K562 (cell line): ENCODE data around the gene ITSN1. TPM values are rescaled to one million over a fixed set of nuclear protein-coding genes. Genes with fewer than 3 reads are reported as not detected.

Experiments used
- ATF7 ChIP-seq: fragments of 450-650 bp; IDR thresholded peaks from 2 replicates; pipeline ENCODE4 v1.7.1; 2014; ENCODE audit warnings: mild to moderate bottlenecking, moderate library complexity
- BCL6 ChIP-seq: fragments of 250-450 bp; sonication (Bioruptor Pico); IDR thresholded peaks from 2 replicates; pipeline ENCODE4 v1.4.0; 2020
- BRF1 ChIP-seq: IDR thresholded peaks from 3 replicates; pipeline ENCODE4 v1.6.1; 2011; ENCODE audit warnings: borderline replicate concordance, mild to moderate bottlenecking; ENCODE audit not compliant: insufficient read length; ENCODE audit errors: extremely low read depth
- CBFA2T2 ChIP-seq: fragments of 450-650 bp; conservative IDR thresholded peaks from 2 replicates; pipeline ENCODE4 v1.6.1; 2017; ENCODE audit warnings: mild to moderate bottlenecking
- ELF2 ChIP-seq: fragments of 250-450 bp; sonication (Bioruptor Pico); IDR thresholded peaks from 2 replicates; pipeline ENCODE4 v1.5.0; 2021; ENCODE audit warnings: mild to moderate bottlenecking
- EP300 ChIP-seq: IDR thresholded peaks from 2 replicates; pipeline ENCODE4 v1.6.1; 2012; ENCODE audit warnings: low read length, improper control_type of control experiment
- ETV1 ChIP-seq: fragments of 450-650 bp; conservative IDR thresholded peaks from 2 replicates; pipeline ENCODE4 v1.6.1; 2016; ENCODE audit warnings: missing genetic modification characterization, control low read depth, low read depth, missing compliant biosample characterization
- GATA2 ChIP-seq: sonication (generic); formaldehyde crosslinking; IDR thresholded peaks from 2 replicates; pipeline ENCODE4 v1.4.0; 2020; ENCODE audit warnings: mild to moderate bottlenecking, missing genetic modification reagents
- HOXB6 ChIP-seq: fragments of 250-450 bp; sonication (Bioruptor Pico); IDR thresholded peaks from 2 replicates; pipeline ENCODE4 v1.5.1; 2022; ENCODE audit warnings: mild to moderate bottlenecking, borderline replicate concordance
- IRF2 ChIP-seq: sonication (generic); formaldehyde crosslinking; IDR thresholded peaks from 2 replicates; pipeline ENCODE4 v1.8.1; 2022; ENCODE audit warnings: mild to moderate bottlenecking, missing genetic modification reagents
- NFIX ChIP-seq: fragments of 250-450 bp; sonication (Bioruptor Pico); IDR thresholded peaks from 2 replicates; pipeline ENCODE4 v1.4.0; 2020; ENCODE audit warnings: low read depth, mild to moderate bottlenecking, moderate library complexity
- NR2C2 ChIP-seq, 2 experiments: fragments of 200-800 bp in 1 of 2; sonication (Bioruptor generic) in 1 of 2; sonication (generic) in 1 of 2; formaldehyde crosslinking in 1 of 2; IDR thresholded peaks; 2 replicates each; pipeline versions ENCODE4 v1.6.1 to v1.8.0; 2016 to 2022; ENCODE audit warnings: mild to moderate bottlenecking in 1 of 2, missing compliant biosample characterization in 1 of 2, missing genetic modification characterization in 1 of 2, missing genetic modification reagents in 1 of 2
- NR4A1 ChIP-seq, 2 experiments: fragments of 250-450 bp in 1 of 2; fragments of 450-650 bp in 1 of 2; sonication (Bioruptor Pico) in 1 of 2; IDR thresholded peaks; 2 replicates each; pipeline versions ENCODE4 v1.4.0 to v1.6.1; 2016 to 2020; ENCODE audit warnings: mild to moderate bottlenecking in 2 of 2, missing compliant biosample characterization in 1 of 2, missing genetic modification characterization in 1 of 2, moderate library complexity in 1 of 2
- PCBP2 ChIP-seq: fragments of 200-400 bp; formaldehyde crosslinking; IDR thresholded peaks from 2 replicates; pipeline ENCODE4 v1.6.1; 2018; ENCODE audit warnings: low read length, low read depth, mild to moderate bottlenecking, moderate library complexity; ENCODE audit not compliant: poor library complexity, severe bottlenecking
- POLR2AphosphoS2 ChIP-seq: IDR thresholded peaks from 2 replicates; pipeline ENCODE4 v1.6.1; 2012; ENCODE audit warnings: low read length, improper control_type of control experiment
- SAFB ChIP-seq: fragments of 200-400 bp; formaldehyde crosslinking; IDR thresholded peaks from 2 replicates; pipeline ENCODE4 v1.6.1; 2017; ENCODE audit warnings: low read depth, low read length, borderline replicate concordance
- TAF1 ChIP-seq: IDR thresholded peaks from 2 replicates; pipeline ENCODE4 v1.6.1; 2011; ENCODE audit warnings: mild to moderate bottlenecking, low read length, moderate library complexity; ENCODE audit not compliant: insufficient read depth, control insufficient read depth, severe bottlenecking; ENCODE audit errors: extremely low read depth
- TAL1 ChIP-seq: fragments of 450-650 bp; IDR thresholded peaks from 2 replicates; pipeline ENCODE4 v1.6.1; 2016; ENCODE audit warnings: mild to moderate bottlenecking
- ZNF184 ChIP-seq: sonication (generic); formaldehyde crosslinking; IDR thresholded peaks from 2 replicates; pipeline ENCODE4 v1.5.0; 2020; ENCODE audit warnings: missing genetic modification reagents
- ZNF324 ChIP-seq: fragments of 250-450 bp; sonication (Bioruptor Pico); IDR thresholded peaks from 2 replicates; pipeline ENCODE4 v1.4.0; 2020; ENCODE audit warnings: mild to moderate bottlenecking
- ZNF507 ChIP-seq: conservative IDR thresholded peaks from 2 replicates; pipeline ENCODE4 v1.6.1; 2017; ENCODE audit warnings: missing genetic modification characterization, missing compliant biosample characterization
- polyA plus RNA-seq, 8 experiments: library from polyadenylated mRNA; depleted of rRNA in 4 of 8; stranded (reverse) in 5 of 8; unstranded in 3 of 8; fragments of >200 nt; fragmentation: Nextera tagmentation in 2 of 8; fragmentation: Illumina TruSeq in 1 of 8; extraction: Ambion mirVana in 2 of 8; extraction: Trizol in 1 of 8; gene quantifications; 2 replicates each; pipeline versions ENCODE4 v1.2.1 to v1.2.3, GENCODE V29; 2011 to 2014; ENCODE audit warnings: inconsistent platforms in 1 of 8, missing spikeins in 1 of 8
- total RNA-seq, 7 experiments: library from RNA; depleted of rRNA in 6 of 7; stranded (reverse); fragments of >200 nt in 6 of 7; fragmentation: Illumina TruSeq in 2 of 7; extraction: Trizol in 2 of 7; gene quantifications; 2 replicates each; pipeline versions ENCODE4 v1.2.1 to v1.2.3, GENCODE V29; 2011 to 2021; ENCODE audit warnings: low replicate concordance in 1 of 7
- TF ChIP-seq, protein P1 (sequence below): fragments of 450-650 bp; IDR thresholded peaks from 2 replicates; pipeline ENCODE4 v1.6.1; 2017; ENCODE audit warnings: antibody characterized with exemption, mild to moderate bottlenecking
- TF ChIP-seq, protein P2 (sequence below): sonication (generic); formaldehyde crosslinking; IDR thresholded peaks from 2 replicates; pipeline ENCODE4 v1.8.1; 2023; ENCODE audit warnings: mild to moderate bottlenecking, missing genetic modification reagents

ITSN1 gene
- total and polyA plus RNA-seq, 9 of the 15 experiments (the other 6 are each of a cell fraction or from before 2014, with no cell fraction given) = 1.1 to 12.6 (median 4.8) TPM

DNA sequence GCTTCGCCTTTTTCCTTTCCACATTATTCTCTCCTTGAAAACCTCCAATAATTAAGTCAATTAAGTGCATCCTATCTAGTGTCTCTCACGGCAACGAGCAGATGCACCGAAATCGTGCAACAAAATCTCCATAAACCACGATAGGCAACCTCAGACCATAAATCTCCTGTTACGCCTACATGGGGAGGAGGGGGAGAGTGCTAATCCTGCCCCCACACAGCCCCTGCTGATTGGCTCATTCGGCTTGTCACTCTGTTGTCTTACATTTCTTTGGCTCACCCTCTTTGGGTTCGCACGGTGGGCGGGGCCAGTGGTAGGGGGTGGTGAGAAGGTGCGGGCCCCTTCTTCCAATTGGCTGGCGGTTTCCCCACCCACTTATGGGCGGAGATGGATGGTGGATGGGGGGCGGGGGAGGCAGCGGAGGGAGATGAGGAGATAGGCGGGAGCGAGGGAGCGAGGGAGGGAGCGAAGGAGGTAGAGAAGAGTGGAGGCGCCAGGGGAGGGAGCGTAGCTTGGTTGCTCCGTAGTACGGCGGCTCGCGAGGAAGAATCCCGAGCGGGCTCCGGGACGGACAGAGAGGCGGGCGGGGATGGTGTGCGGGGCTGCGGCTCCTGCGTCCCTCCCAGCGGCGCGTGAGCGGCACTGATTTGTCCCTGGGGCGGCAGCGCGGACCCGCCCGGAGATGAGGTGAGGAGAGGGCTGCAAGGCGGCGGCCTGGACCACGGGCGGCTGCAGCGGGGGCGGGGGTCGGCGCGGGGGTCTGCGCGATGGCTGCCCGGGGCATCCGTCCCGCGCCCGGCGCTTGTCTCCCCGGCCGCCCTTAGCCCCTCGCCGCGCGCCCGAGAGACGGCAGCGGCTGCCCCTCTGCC is at the start of gene ITSN1 (continued):
- TF ChIP-seq, protein P1, sequence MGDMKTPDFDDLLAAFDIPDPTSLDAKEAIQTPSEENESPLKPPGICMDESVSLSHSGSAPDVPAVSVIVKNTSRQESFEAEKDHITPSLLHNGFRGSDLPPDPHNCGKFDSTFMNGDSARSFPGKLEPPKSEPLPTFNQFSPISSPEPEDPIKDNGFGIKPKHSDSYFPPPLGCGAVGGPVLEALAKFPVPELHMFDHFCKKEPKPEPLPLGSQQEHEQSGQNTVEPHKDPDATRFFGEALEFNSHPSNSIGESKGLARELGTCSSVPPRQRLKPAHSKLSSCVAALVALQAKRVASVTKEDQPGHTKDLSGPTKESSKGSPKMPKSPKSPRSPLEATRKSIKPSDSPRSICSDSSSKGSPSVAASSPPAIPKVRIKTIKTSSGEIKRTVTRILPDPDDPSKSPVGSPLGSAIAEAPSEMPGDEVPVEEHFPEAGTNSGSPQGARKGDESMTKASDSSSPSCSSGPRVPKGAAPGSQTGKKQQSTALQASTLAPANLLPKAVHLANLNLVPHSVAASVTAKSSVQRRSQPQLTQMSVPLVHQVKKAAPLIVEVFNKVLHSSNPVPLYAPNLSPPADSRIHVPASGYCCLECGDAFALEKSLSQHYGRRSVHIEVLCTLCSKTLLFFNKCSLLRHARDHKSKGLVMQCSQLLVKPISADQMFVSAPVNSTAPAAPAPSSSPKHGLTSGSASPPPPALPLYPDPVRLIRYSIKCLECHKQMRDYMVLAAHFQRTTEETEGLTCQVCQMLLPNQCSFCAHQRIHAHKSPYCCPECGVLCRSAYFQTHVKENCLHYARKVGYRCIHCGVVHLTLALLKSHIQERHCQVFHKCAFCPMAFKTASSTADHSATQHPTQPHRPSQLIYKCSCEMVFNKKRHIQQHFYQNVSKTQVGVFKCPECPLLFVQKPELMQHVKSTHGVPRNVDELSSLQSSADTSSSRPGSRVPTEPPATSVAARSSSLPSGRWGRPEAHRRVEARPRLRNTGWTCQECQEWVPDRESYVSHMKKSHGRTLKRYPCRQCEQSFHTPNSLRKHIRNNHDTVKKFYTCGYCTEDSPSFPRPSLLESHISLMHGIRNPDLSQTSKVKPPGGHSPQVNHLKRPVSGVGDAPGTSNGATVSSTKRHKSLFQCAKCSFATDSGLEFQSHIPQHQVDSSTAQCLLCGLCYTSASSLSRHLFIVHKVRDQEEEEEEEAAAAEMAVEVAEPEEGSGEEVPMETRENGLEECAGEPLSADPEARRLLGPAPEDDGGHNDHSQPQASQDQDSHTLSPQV = no peak
- TF ChIP-seq, protein P2, sequence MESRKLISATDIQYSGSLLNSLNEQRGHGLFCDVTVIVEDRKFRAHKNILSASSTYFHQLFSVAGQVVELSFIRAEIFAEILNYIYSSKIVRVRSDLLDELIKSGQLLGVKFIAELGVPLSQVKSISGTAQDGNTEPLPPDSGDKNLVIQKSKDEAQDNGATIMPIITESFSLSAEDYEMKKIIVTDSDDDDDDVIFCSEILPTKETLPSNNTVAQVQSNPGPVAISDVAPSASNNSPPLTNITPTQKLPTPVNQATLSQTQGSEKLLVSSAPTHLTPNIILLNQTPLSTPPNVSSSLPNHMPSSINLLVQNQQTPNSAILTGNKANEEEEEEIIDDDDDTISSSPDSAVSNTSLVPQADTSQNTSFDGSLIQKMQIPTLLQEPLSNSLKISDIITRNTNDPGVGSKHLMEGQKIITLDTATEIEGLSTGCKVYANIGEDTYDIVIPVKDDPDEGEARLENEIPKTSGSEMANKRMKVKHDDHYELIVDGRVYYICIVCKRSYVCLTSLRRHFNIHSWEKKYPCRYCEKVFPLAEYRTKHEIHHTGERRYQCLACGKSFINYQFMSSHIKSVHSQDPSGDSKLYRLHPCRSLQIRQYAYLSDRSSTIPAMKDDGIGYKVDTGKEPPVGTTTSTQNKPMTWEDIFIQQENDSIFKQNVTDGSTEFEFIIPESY = no peak
- 0 out of 2 replicates have a peak, but pooled peaks have one; percentile 5 for TF ChIP-seq EP300
- TF ChIP-seq NR4A1 (CRISPR knock-in tag; IDR thresholded peaks at IDR 0.05) = peak; percentile 58; the same call in 1 of the 2 replicates
- no peak for TF ChIP-seq NR4A1 (tag; IDR thresholded peaks at IDR 0.05)
- no peak for TF ChIP-seq TAL1
- no peak for TF ChIP-seq NR2C2 (CRISPR knock-in tag; IDR thresholded peaks at IDR 0.05)
- peak; percentile 64 for TF ChIP-seq NR2C2 (tag; IDR thresholded peaks at IDR 0.05)
- no peak for TF ChIP-seq IRF2 (CRISPR knock-in tag)
- no peak for TF ChIP-seq BRF1
- TF ChIP-seq TAF1 = no peak
- no peak for TF ChIP-seq ETV1
- TF ChIP-seq BCL6 (CRISPR knock-in tag) = no peak
- TF ChIP-seq ZNF507 (tag) = no peak
- peak; percentile 44; the same call in 1 of the 2 replicates for TF ChIP-seq ELF2 (CRISPR knock-in tag)
- peak; percentile 100 for TF ChIP-seq GATA2 (CRISPR knock-in tag)
- TF ChIP-seq NFIX (CRISPR knock-in tag) = no peak
- TF ChIP-seq HOXB6 (CRISPR knock-in tag) = no peak
- no peak for TF ChIP-seq SAFB
- TF ChIP-seq ZNF324 (CRISPR knock-in tag) = no peak
- no peak for TF ChIP-seq ZNF184 (CRISPR knock-in tag)
- TF ChIP-seq CBFA2T2 = no peak
- no peak for TF ChIP-seq PCBP2
- no peak for TF ChIP-seq POLR2AphosphoS2
- no peak; the same call in none of the 2 replicates for TF ChIP-seq ATF7
